GM19468 (cell line): ENCODE results near the gene OR9Q1.
"Not testable (repeated sequence)": the region's sequence is repeated elsewhere in the genome, so short reads cannot be mapped to it uniquely, and the experiment has no call there.

Experiments
- ATAC-seq: cut with Tn5 transposase; IDR thresholded peaks from one replicate; pipeline ENCODE4 v1.9.1; 2021; ENCODE audit warnings: mild to moderate bottlenecking, moderate library complexity, moderate number of reproducible peaks; ENCODE audit not compliant: unreplicated experiment; ENCODE audit errors: extremely low read depth

The OR9Q1 gene

GRCh38 chr11:58125469-58125868 lies 101.8 kb downstream of the OR9Q1 start, which contains the start of gene OR9I1:
Gene OR9I1 (minus strand): TSS chr11:58125530. CDS start chr11:58119444, 6,086 bp downstream.
- no peak for ATAC-seq

DNA sequence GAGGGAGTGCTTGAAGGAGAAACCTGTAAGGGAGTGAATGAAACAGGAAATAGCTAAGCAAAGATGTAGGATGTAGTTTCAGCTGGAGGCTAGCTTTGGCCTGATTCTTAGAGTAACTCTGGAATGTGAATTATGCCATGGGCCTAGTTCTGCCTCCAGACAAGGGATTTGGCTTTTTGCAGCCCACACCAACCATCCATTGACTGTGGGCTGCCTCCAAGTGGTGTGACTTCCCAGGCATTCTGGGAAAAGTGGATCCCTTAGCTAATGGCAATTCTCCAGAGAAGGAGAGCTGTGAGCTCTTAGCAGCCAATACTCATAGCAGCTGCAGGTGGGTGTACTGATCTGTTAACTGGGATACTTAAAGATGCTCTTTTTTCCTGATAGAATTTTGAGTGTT lies 103.7 kb downstream of the OR9Q1 start:
- ATAC-seq = no peak

DNA sequence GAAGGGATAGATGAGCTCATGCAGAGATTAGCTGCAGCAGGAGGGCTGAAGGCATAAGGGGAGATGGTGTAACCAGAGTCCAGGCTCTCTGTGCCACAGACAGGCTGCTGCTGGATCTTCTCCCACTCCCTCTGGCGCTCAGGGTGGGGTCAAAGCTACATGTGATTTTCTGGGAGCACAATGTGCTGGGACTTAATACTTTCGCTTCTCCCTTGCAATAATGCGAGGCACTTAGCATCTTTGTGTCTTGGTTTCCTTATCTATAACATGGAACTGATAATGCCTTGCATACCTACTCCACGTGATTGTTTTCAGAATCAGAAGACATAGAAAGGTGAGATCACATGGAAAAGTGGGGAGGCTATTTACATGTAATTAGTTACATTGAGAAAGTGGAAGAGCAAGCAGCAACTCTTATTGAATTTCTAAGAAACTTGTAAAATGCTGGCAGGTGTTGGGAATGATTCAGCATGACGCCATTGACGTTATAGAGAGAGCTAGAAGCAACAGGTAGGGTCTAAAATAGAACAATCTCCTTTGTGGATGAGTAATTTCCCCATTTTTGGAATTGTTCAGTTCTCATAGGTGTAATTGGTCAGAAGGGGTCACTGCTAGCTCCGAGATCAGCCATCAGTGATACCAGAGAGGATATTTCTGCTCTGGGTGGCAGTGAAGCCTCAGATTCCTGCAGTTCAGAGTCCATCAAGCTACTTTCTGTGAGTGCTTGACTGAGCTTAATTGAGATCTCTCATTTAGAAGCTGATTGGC lies 109.8 kb downstream of the OR9Q1 start:
- no peak for ATAC-seq

- no peak for ATAC-seq
Observed at GRCh38 chr11:58134151-58134550, 110.5 kb downstream of the OR9Q1 start.

GRCh38 chr11:58135171-58135570 lies 111.5 kb downstream of the OR9Q1 start:
- no peak for ATAC-seq

- ATAC-seq = no peak
Observed at GRCh38 chr11:58142761-58143160, 119.1 kb downstream of the OR9Q1 start.

DNA sequence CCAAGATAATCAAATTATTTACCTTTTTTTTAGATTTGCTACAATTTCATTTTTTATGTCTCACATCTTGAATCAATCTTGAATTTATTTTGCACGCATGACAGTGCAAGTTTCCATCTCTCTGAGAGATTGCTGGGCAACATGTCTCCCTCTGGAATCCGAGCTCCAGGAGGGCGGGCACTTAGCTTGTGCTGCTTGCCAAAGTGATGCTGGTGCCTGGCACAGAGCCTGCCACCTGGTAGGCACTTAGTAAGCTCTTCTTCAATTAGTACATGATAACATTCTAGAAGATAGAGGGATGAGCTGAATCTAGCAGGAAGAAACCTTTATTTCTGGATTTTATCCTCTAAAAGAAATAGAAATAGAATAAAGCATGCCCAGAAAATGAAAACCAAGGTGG lies 129.1 kb downstream of the OR9Q1 start:
- no peak for ATAC-seq

GRCh38 chr11:58164389-58164788 lies 140.7 kb downstream of the OR9Q1 start:
- no peak for ATAC-seq

GRCh38 chr11:58164990-58165389 lies 141.3 kb downstream of the OR9Q1 start:
- ATAC-seq = no peak

GRCh38 chr11:58165504-58166106 lies 141.9 kb downstream of the OR9Q1 start:
- no peak for ATAC-seq

- no peak for ATAC-seq
Observed at GRCh38 chr11:58177409-58178054, 153.9 kb downstream of the OR9Q1 start.

DNA sequence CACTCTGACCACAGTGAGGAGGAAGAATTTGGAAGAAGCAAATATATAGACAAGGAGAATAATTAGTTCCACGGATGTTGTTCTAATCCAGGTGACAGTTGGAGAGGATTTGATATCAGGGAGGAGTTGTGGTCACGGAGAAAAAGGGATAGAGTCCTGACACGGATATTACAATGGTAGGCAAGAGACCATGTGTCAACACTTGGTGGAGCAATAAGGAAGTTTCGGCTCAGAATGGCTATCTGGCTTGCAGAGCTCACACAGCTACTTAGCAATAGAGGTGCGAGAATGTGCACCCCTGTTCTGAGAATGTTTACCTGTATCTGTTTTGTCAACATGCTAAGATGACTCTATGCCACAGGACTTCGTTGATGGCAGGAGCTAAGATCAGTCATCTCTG lies 154.8 kb downstream of the OR9Q1 start:
- no peak for ATAC-seq

DNA sequence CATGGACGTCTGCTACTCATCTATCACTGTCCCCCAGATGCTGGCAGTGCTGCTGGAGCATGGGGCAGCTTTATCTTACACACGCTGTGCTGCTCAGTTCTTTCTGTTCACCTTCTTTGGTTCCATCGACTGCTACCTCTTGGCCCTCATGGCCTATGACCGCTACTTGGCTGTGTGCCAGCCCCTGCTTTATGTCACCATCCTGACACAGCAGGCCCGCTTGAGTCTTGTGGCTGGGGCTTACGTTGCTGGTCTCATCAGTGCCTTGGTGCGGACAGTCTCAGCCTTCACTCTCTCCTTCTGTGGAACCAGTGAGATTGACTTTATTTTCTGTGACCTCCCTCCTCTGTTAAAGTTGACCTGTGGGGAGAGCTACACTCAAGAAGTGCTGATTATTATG lies 156.0 kb downstream of the OR9Q1 start:
- ATAC-seq = no peak

- no peak for ATAC-seq
Observed at GRCh38 chr11:58186938-58187337, 163.3 kb downstream of the OR9Q1 start.

DNA sequence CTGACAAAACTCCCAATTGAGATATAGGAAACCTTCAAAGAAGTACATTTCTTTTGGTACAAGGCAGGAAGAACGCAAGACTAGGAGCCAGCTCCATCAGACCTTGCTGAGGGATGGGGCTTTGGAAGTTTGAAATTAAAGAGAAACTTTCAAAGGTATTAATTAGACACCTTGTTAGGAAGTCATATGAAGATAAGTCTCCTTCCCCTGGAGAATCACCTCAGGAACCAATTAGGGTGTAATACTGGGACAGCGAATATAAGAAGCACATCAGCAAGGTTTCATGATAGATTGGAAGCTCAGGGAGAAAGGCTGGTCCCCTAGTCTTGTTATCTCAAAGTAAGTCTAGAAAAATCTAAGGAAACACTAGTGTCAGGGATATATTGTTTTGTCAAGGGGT lies 165.1 kb downstream of the OR9Q1 start, which contains the start of gene OR9Q2:
Gene OR9Q2 (plus strand): TSS at position 301 of the 400 bp plus-strand sequence. CDS start 1,421 bp downstream, outside the sequence.
- no peak for ATAC-seq

DNA sequence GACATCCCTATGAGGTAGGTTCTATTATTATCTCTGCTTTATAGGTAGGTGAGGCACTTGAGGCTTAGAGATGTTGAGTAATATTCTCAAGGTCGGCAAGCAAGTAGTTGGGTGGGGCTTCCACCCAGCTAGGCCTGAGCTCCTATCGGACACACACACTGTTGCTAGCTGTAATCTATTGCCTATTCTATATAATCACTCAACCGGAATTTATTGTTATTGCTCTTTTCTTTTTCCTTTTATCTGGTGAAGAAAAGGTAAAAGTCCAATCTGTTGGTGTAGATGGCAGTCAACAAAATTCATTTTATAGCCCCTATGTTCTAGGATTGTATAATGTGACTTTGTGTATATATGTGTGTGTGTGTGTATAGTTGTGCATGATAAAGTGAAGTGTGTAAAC lies 168.5 kb downstream of the OR9Q1 start:
- no peak for ATAC-seq

DNA sequence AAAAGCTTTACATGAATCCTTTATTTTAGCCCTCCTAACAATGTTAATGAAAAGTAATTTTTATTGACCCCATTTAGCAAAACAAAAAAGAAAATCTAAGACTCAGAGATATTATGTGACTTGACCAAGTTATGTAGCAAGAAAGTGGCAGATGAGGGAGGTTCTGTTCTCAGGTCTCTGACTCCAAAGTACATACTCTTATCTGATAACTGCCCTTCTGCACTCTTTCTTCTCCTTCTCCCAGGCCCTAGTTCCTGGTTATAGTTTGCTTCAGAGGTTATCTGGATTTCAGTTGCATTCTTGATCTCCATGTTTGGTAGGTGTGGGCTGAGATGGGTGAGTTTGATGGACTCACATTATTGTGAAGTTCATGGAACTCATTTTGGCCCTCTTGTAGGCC lies 169.7 kb downstream of the OR9Q1 start:
- no peak for ATAC-seq

DNA sequence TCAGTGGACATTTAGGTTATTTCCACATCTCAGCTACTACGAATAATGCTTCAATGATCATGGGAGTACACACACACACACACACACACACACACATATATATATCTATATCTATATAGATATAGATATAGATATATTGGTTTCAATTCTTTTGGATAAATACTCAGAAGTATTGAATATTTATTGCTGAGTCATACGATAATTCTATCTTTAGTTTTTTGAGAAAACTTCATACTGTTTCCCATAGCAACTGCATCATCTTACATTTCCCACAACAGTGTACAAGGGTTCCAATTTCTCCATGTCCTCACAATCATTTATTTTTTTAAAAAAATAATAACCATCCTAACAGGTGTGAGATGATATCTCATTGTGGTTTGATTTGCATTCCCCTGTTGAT lies 172.3 kb downstream of the OR9Q1 start:
- no peak for ATAC-seq

GRCh38 chr11:58199271-58199670 lies 175.6 kb downstream of the OR9Q1 start:
- ATAC-seq = no peak

DNA sequence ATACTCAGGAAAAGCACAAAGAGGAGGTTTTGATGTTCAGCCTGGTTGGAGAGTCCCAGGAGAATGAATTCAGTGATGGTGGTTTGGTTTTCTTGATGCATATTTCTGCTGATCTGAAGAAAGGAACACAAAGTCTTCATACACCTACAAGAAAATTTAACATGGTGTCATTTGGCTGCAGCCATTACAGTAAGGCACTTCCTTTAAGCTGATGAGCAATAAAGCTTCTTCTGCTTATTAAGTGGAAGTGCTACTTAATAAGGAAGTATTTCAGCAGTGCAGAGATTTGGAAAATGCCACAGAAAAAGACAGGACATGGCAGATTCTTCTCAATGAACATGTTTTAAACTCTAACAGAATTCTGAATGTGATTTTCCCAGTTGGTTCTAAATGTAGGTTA lies 180.4 kb downstream of the OR9Q1 start, which contains the start of gene OR1S2:
Gene OR1S2 (minus strand): TSS at position 101 of the 400 bp plus-strand sequence. CDS start 0 bp downstream, at position 101.
- no peak for ATAC-seq

GRCh38 chr11:58212420-58212819 lies 188.7 kb downstream of the OR9Q1 start, which contains the start of gene OR1S1:
Gene OR1S1 (plus strand): TSS chr11:58212720.
- ATAC-seq = not testable (repeated sequence)
